Activated T-cell treated with anti-CD3 and anti-CD28 coated beads, Interleukin-2, amount 50 U/mL, for 72 hours (primary cell): ENCODE data around the gene SCARF2. TPM values are rescaled to one million over a fixed set of nuclear protein-coding genes. Genes with fewer than 3 reads are reported as not detected.
"Not testable (repeated sequence)": the region's sequence is repeated elsewhere in the genome, so short reads cannot be mapped to it uniquely, and the experiment has no call there.

Source experiments
- ATAC-seq, 2 donors: fragments of 150-1000 bp; cut with Tn5 transposase; replicated peaks in 1 of 2; 2 replicates each; pipeline ENCODE4 v1.10.0; 2021; ENCODE audit warnings: moderate library complexity in 2 of 2, mild to moderate bottlenecking in 1 of 2
- DNase-seq, 2 donors: peaks; one replicate each; pipeline ENCODE4 v3.0.0; 2021 to 2022; ENCODE audit warnings: mixed read lengths in 1 of 2
- H3K27ac Mint-ChIP-seq: one replicate; pipeline ENCODE4 v1.8.0; 2022; ENCODE audit warnings: mild to moderate bottlenecking, moderate library complexity, mixed read lengths
- H3K27me3 Mint-ChIP-seq: one replicate; pipeline ENCODE4 v1.8.0; 2022; ENCODE audit warnings: low read depth, mixed read lengths
- H3K36me3 Mint-ChIP-seq, 2 donors: one replicate each; pipeline ENCODE4 v1.8.0; 2022; ENCODE audit warnings: mixed read lengths in 2 of 2, mild to moderate bottlenecking in 1 of 2; ENCODE audit not compliant: insufficient read depth in 2 of 2
- H3K4me1 Mint-ChIP-seq: one replicate; pipeline ENCODE4 v1.8.0; 2022; ENCODE audit warnings: low read depth, mixed read lengths
- H3K4me3 Mint-ChIP-seq, 2 donors: one replicate each; pipeline ENCODE4 v1.8.0; 2022; ENCODE audit warnings: mild to moderate bottlenecking in 2 of 2, mixed read lengths in 2 of 2, moderate library complexity in 2 of 2
- H3K9me3 Mint-ChIP-seq, 2 donors: one replicate each; pipeline ENCODE4 v1.8.0; 2022; ENCODE audit warnings: mixed read lengths in 2 of 2
- total RNA-seq, 2 donors: library from RNA; stranded (reverse); gene quantifications; one replicate each; pipeline ENCODE4 v1.2.3, GENCODE V29; 2022

SCARF2 gene
- total RNA-seq, 2 donors from 2014 or later, result 1.0 to 1.4 TPM

DNA sequence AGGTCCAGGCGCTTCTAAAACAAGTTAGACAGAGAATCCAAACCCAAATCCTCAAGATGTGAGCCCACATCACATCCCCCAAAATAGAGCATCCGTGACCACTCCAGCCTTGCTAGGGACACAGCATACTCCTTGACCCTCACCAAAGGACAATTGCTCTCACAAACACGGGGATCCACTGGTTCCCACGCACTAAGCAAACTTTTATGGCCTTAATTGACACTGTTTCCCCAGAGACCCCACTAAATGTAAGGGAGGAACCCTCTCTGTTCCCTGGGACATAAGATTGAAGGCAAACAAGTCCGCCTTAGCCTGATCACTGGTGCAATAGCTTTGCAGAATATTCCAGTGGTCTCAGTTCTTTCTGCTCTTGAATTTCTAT, 23.6 kb downstream of the SCARF2 start:
- no peak for DNase-seq
- no peak overlapping the region for H3K4me3 Mint-ChIP-seq
- no peak overlapping the region for H3K27ac Mint-ChIP-seq
- H3K4me1 Mint-ChIP-seq, result no peaks in the 10 kb centered on the region
- H3K27me3 Mint-ChIP-seq, result no peaks in the 10 kb centered on the region
- H3K9me3 Mint-ChIP-seq, result no peaks in the 10 kb centered on the region
- no peaks in the 10 kb centered on the region for H3K36me3 Mint-ChIP-seq
- ATAC-seq, result no peak

DNA sequence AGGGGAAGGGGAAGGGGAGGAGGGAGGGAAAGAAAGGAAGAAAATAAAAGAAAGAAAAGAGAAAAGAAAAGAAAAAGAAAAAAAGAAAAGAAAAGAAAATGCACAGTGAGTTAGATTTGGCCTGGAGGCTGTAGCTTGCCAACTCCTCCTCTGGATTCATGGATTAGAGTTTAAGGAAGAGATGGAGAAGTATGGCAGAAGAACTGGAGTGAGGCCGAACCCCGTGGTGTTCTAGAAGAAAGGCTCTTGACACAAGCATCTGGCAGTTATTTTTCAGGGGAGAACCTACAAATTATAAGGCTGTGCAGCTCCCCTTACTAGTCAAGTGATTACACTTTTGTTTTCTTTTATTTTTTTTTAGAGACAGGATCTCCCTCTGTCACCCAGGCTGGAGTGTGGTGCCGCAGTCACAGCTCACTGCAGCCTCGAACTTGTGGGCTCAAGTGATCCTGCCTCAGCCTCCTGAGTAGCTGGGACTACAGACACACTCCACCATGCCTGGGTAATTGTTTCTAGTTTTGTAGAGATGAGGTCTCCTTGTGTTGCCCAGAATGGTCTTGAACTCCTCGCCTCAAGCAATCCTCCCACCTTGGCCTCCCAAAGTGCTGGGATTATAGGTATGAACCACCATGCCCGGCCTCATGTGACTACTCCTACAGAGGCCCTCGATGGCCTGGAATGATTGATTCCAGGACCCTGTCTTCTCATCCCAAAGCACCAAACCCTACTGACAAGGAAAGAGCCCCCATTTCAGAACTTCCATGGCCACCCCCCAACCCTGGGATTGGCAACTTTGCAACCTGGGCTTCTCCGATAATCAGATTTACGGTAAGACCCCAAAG, 24.2 kb downstream of the SCARF2 start:
- H3K9me3 Mint-ChIP-seq, result no peaks in the 10 kb centered on the region
- no peaks in the 10 kb centered on the region for H3K27me3 Mint-ChIP-seq
- no peaks in the 10 kb centered on the region for H3K36me3 Mint-ChIP-seq
- DNase-seq (no peak), ATAC-seq (no peak)
- no peak overlapping the region for H3K27ac Mint-ChIP-seq
- H3K4me3 Mint-ChIP-seq, result no peak overlapping the region
- H3K4me1 Mint-ChIP-seq, result no peaks in the 10 kb centered on the region

DNA sequence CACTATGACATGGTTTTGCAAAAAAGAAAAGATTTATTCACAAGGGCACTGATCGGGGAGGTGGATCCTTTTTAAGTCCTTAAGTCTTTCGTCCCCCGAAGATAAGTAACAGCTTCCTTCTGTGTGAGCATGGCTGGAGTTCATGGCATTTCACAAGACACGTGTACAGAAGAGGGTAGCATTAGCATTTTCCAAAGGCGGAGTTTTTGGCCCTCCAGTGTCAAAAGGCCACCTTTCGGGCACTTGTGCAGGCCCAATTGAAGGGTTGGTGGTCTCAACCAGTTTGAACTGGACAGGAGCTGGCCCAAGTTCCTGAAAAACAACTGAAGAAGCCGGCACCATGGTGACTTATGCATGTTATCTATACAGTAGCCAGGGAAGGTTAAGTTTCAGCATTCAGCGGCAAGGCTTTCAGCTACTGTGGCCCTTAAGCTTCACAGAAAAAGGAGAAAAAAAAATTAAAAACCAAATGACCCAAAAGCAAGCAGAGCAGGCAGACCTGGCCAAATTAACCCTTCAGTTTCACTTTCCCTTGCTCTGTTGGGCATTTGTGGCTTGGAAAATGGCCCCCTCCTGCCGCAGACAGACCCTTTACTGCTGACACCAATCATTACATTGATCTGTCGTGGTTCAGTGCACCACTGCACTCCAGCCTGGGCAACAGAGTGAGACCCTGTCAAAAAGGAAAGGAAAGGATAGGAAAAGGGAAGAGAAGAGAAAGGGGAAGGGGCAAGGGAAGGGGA, 25.0 kb downstream of the SCARF2 start:
- H3K27me3 Mint-ChIP-seq, result no peaks in the 10 kb centered on the region
- H3K27ac Mint-ChIP-seq, result no peak overlapping the region
- no peaks in the 10 kb centered on the region for H3K36me3 Mint-ChIP-seq
- ATAC-seq (no peak), DNase-seq (no peak)
- H3K4me1 Mint-ChIP-seq, result no peaks in the 10 kb centered on the region
- no peak overlapping the region for H3K4me3 Mint-ChIP-seq
- no peaks in the 10 kb centered on the region for H3K9me3 Mint-ChIP-seq

DNA sequence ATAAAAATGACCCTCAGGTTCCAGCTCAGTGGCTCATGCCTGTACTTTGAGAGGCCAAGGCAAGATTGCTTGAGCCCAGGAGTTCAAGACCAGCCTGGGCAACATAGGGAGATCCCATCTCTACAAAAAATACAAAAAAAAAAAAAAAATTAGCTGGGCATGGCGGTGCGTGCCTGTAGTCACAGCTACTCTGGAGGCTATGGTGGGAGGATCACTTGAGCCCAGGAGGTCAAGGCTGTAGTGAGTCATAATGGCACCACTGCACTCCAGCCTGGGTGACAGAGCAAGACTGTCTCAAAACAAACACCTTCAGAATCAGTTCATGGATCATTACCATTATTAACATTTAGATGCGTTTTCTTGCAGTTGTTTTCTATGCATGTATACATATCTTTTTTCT, 28.2 kb downstream of the SCARF2 start:
- not testable (repeated sequence) for DNase-seq, H3K27ac Mint-ChIP-seq, ATAC-seq, H3K36me3 Mint-ChIP-seq, H3K4me3 Mint-ChIP-seq, H3K27me3 Mint-ChIP-seq, H3K9me3 Mint-ChIP-seq, H3K4me1 Mint-ChIP-seq

DNA sequence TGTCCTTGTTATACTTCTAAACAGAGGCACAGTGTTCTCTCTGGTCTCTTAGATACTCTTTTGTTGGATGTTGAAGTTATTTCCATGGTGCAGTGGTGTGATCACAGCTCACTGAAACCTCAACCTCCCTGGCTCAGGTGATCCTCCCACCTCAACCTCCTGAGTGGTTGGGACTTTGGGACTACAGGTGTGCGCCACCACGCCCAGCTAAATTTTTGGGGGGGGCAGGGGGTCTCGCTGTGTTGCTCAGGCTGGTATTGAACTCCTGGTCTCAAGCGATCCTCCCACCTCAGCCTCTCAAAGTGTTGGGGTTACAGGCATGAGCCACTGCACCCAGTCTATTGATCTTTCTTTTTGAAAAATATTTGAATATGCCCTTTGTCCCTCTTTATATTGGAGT, 28.7 kb downstream of the SCARF2 start:
- Mint-ChIP-seq H3K4me3 (no peak overlapping the region), H3K27ac (no peak overlapping the region), H3K4me1 (no peaks in the 10 kb centered on the region), H3K27me3 (no peaks in the 10 kb centered on the region), H3K36me3 (peaks cover 0 to 2% of the 10 kb centered on the region in 2 donors), H3K9me3 (no peaks in the 10 kb centered on the region)
- ATAC-seq (no peak), DNase-seq (no peak)

- H3K9me3 Mint-ChIP-seq, result no peaks in the 10 kb centered on the region
- DNase-seq (no peak), ATAC-seq (no peak)
- H3K27ac Mint-ChIP-seq, result no peak overlapping the region
- H3K36me3 Mint-ChIP-seq, result peaks cover 0 to 2% of the 10 kb centered on the region in 2 donors
- no peaks in the 10 kb centered on the region for H3K27me3 Mint-ChIP-seq
- H3K4me1 Mint-ChIP-seq, result no peaks in the 10 kb centered on the region
- H3K4me3 Mint-ChIP-seq, result no peak overlapping the region
Observed at GRCh38 chr22:20407829-20408228, 29.8 kb downstream of the SCARF2 start.

GRCh38 chr22:20406686-20407408, 30.8 kb downstream of the SCARF2 start:
- DNase-seq (no peak), ATAC-seq (no peak)
- Mint-ChIP-seq H3K27ac (no peak overlapping the region), H3K27me3 (no peaks in the 10 kb centered on the region), H3K36me3 (peaks cover 0 to 2% of the 10 kb centered on the region in 2 donors), H3K9me3 (no peaks in the 10 kb centered on the region), H3K4me1 (no peaks in the 10 kb centered on the region), H3K4me3 (no peak overlapping the region)

- Mint-ChIP-seq H3K27ac (no peak overlapping the region), H3K4me1 (no peaks in the 10 kb centered on the region), H3K36me3 (peaks cover 0 to 2% of the 10 kb centered on the region in 2 donors), H3K4me3 (no peak overlapping the region), H3K27me3 (no peaks in the 10 kb centered on the region), H3K9me3 (no peaks in the 10 kb centered on the region)
- ATAC-seq, result no peak
- DNase-seq, result no peak
Observed at GRCh38 chr22:20405931-20406685, 31.5 kb downstream of the SCARF2 start.

DNA sequence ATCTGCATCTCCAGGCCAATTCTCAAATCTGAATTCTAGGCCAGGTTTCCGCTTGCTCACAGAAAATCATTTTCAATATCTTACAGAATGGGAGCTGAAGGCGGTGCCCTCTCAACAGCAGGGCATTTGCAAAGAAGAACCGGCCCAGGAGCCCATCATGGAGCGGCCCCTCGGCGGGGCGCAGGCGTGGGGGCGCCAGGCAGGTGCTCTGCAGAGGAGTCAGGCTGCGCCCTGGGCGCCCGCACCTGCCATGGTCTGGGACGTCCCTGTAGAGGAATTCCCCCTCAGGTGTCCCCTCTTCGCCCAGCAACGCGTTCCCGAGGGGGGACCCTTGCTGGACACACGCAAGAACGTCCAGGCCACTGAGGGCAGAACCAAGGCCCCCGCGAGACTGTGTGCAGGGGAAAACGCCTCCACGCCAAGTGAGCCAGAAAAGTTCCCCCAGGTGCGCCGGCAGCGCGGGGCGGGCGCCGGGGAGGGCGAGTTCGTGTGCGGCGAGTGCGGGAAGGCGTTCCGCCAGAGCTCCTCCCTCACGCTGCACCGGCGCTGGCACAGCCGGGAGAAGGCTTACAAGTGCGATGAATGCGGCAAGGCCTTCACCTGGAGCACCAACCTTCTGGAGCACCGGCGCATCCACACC, 32.2 kb downstream of the SCARF2 start:
- Mint-ChIP-seq H3K36me3 (peaks cover 0 to 2% of the 10 kb centered on the region in 2 donors), H3K27ac (no peak overlapping the region), H3K4me1 (no peaks in the 10 kb centered on the region), H3K4me3 (no peak overlapping the region), H3K9me3 (no peaks in the 10 kb centered on the region), H3K27me3 (no peaks in the 10 kb centered on the region)
- no peak for ATAC-seq
- no peak for DNase-seq

- H3K4me1 Mint-ChIP-seq, result no peaks in the 10 kb centered on the region
- H3K27ac Mint-ChIP-seq, result no peak overlapping the region
- no peaks in the 10 kb centered on the region for H3K27me3 Mint-ChIP-seq
- peaks cover 0 to 2% of the 10 kb centered on the region in 2 donors for H3K36me3 Mint-ChIP-seq
- no peak overlapping the region for H3K4me3 Mint-ChIP-seq
- ATAC-seq (no peak), DNase-seq (no peak)
- no peaks in the 10 kb centered on the region for H3K9me3 Mint-ChIP-seq
Observed at GRCh38 chr22:20404881-20405280, 32.7 kb downstream of the SCARF2 start.

- H3K9me3 Mint-ChIP-seq, result no peaks in the 10 kb centered on the region
- H3K27ac Mint-ChIP-seq, result no peak overlapping the region
- H3K36me3 Mint-ChIP-seq, result peaks cover 0 to 2% of the 10 kb centered on the region in 2 donors
- no peaks in the 10 kb centered on the region for H3K27me3 Mint-ChIP-seq
- H3K4me3 Mint-ChIP-seq, result no peak overlapping the region
- no peak for ATAC-seq
- no peak for DNase-seq
- H3K4me1 Mint-ChIP-seq, result no peaks in the 10 kb centered on the region
Observed at GRCh38 chr22:20403779-20404140, 33.9 kb downstream of the SCARF2 start.

- ATAC-seq (no peak), DNase-seq (no peak)
- Mint-ChIP-seq H3K4me3 (no peak overlapping the region), H3K9me3 (no peaks in the 10 kb centered on the region), H3K27ac (peak overlapping the region; percentile 8), H3K36me3 (peaks cover 0 to 2% of the 10 kb centered on the region in 2 donors), H3K27me3 (no peaks in the 10 kb centered on the region), H3K4me1 (no peaks in the 10 kb centered on the region)
Observed at GRCh38 chr22:20402960-20403778, 34.5 kb downstream of the SCARF2 start.
